C4-2B (cell line): ENCODE results near the gene COG5.

Experiments
- CTCF ChIP-seq: fragments of 450-650 bp; conservative IDR thresholded peaks from 2 replicates; pipeline ENCODE4 v1.5.1; 2017; ENCODE audit warnings: mild to moderate bottlenecking
- ZFX ChIP-seq: fragments of 450-650 bp; IDR thresholded peaks from 2 replicates; pipeline ENCODE4 v1.6.1; 2017

GRCh38 chr7:107304636-107305035 lies 259.1 kb downstream of the COG5 start:
- TF ChIP-seq CTCF: no peak
- no peak for TF ChIP-seq ZFX
